Measurements from ENCODE around the gene TMEM222.

TMEM222 gene

DNA sequence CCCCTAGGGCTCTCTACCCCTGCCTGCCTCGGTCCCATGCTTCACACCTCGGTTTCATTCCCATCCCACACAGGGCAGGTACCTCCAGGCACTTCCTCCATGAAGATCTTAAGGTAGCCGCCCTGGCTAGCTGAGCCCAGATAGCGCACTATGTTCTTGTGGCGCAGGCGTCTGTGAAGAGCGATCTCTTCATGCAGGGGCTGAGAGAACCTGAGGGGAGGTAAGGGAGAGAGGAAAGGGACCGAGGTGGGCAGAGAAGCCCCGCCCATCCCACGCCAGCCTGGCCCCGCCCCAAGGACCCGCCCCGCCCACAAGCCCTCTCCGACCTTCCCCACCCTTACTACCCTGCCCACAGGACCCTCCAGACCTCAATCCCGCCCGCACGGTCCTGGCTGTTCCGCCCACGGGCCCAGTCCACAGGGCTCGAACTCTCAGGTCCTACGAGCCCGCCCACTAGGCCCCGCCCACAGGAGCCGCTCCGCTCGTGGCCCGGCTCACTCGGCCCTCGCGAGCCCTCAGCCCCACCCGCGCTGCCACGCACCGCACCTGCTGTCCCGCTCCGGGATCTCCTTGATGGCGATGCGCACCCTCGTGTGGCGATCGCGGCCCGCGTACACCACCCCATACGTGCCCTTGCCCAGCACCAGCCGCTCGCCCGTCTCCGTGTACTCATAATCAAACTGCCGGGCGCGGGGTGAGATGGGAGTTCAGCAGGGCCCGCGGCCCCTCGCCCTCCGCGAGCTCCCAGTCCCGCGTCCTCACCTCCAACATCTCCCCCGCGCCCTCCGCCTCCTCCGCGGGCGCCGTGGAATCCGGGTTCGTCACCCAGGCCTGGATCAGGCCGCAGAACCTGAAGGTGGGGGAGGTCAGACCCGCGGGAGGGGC is 38.4 kb downstream of the TMEM222 start:
- peak; percentile 44 for DNase-seq

DNA sequence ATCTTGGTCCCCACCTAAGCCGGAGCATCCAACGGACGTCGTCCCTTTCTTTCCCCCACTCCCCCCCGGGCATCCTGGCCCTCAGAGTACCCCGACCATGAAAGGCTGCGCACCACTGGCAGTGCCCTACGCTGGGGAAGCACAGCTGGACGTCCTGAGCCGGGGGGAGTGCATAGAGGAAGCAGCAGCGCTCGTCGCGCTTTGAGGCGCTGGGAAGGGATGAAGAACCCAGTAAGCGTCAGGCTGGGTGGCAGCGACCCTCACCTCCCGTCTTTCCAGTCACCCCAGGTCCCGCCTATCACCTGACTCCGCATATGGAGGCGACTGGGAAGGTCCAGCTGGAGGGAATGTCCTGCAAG is 39.1 kb downstream of the TMEM222 start:
- no peak for DNase-seq

DNA sequence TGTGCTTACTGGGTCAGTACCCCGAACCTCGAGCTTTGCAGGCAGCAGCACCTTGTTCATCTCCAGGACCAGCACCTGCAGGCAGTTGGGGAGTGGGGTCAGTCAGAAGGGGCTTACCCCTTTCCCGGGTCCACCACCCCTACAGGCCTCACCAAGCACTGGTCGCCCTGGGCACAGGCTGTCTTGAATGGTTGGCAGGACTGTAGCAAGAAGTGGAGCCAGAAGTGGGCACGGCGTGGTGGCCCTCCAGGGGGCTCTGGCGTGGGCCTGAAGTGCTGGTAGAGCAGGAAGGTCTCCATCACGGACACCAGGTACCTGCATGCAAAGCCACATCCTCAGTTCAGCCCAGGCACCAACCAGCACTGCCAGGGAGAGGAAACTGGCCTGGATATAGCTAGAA is 39.6 kb downstream of the TMEM222 start:
- DNase-seq: no peak

GRCh38 chr1:27363766-27364695 is 42.1 kb downstream of the TMEM222 start:
- no peak for DNase-seq

- no peak for DNase-seq
These were observed 42.9 kb downstream of the TMEM222 start for GRCh38 chr1:27364696-27365371.

- peak; percentile 68 for DNase-seq
These were observed 43.6 kb downstream of the TMEM222 start for GRCh38 chr1:27365372-27366112.

GRCh38 chr1:27366113-27366410 is 44.1 kb downstream of the TMEM222 start:
- DNase-seq: peak; percentile 55

- DNase-seq: no peak
These were observed 44.6 kb downstream of the TMEM222 start, which contains the start of gene MAP3K6 for GRCh38 chr1:27366411-27367159. Gene MAP3K6 (minus strand): TSS chr1:27366961. CDS start chr1:27366597, 364 bp downstream.

GRCh38 chr1:27367160-27367650 is 45.2 kb downstream of the TMEM222 start:
- DNase-seq: no peak

GRCh38 chr1:27368869-27369582 is 47.1 kb downstream of the TMEM222 start:
- no peak for DNase-seq

DNA sequence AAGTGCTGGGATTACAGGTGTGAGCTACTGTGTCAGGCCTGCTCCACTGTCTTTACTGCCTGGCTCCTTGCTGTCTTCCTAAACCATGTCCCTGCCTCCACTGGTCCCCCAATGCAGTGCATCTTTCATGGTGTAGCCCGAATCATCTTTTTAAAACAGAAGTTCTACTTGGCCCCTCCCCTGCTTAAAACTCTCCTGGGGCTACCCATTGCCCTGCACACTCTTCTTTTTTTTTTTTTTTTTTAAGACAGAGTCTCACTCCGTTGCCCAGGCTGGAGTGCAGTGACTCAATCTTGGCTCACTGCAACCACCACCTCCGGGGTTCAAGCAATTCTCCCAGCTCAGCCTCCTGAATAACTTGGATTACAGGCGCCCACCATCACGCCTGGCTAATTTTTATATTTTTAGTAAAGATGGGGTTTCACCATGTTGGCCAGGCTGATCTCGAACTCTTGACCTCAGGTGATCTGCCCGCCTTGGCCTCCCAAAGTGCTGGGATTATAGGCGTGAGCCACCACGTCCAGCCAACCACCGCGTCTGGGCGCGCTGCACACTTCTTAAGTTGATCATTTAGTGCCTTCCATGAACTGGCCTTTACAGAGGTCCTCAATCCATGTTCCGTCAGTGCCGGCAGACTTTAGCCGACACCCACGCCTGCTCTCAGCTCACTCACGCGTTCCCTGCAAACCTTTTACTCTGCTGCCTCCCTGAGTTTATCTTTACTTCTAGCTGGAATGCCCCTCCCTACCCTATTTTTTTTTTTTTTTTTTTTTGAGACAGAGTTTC is 50.3 kb downstream of the TMEM222 start:
- DNase-seq: no peak

DNA sequence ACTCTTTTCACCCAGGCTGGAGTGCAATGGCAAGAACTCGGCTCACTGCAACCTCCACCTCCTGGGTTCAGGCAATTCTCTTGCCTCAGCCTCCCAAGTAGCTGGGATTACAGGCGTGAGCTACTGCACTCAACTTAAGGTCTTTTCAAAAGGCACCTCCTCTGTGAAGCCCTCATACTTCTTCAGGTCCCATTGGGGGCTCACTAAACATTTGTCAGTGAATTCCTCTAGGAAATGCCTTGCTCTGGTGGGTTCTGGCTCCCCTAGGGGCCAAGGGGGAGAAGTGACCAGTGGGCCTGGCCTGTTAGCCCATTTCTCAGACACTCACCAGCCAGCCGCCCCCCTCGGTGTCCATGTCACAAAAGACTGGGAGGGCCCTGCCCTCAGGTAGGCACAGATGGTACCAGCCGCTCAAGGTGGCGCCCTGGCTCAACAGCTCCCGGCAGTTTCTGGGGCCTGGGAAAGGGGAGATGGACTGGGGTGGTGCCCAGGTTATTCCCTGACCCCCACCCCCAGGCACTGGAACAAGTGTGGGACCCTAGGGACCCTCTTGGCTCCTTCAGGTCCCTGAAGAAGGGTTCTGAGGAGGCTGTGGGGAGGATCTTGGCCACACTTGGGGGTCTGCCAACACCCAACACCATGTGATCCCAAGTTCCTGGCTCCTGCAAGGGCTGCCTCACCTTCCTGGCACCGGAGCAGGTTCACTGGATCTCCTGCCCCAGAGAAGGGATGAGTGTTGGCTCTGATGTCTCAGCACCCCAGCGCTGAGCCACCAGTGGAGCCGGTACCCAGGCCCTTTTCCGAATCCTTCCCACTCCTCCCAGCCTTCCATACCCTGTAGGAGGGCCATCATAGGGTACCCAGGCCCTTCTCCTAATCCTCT is 51.1 kb downstream of the TMEM222 start:
- DNase-seq: no peak

DNA sequence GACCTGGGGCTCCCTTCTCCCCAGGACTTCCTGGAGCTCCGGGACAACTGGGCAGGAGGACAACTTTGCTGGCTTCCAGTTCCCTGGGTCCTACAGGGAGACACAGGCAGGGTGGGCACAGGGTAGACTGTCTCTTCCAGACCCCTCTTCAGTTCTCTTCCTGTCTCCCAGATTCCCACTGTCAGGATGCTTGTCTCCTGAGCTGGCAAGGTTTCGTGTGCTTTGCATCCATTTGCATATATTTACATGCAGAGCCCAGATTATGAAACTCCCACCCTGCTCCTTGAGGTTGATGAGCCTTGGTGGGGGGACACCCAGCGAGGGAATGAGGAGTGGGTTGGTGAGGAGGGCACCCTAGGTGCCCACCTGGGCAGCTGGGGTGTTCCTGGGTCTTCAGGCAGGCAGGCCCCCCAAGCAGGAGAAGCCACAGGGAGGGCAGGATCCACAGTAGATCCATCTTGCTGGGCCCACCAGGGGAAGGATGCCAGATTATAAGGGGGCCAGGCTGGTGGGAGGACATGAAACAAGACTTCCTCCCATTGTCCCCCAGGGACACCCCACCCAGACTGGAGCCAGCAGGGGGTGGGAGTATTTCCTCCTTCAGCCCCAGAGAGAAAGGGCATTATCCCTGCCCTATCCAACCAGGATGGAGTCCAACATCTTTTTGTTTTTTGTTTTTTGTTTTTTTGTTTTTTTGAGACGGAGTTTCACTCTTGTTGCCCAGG is 52.6 kb downstream of the TMEM222 start, which contains the start of gene FCN3:
FCN3 (minus strand) TSS at position 463 of the 725 bp plus-strand sequence; CDS start at position 457, 6 bp downstream.
- DNase-seq: no peak

- DNase-seq: no peak
These were observed 56.0 kb downstream of the TMEM222 start for GRCh38 chr1:27377760-27378495.

GRCh38 chr1:27379564-27380122 is 57.7 kb downstream of the TMEM222 start:
- no peak for DNase-seq

- DNase-seq: no peak
These were observed 58.3 kb downstream of the TMEM222 start for GRCh38 chr1:27380224-27380623.

Measured in effector CD8-positive, alpha-beta T cell (primary cell).